GM23338 (cell line): ENCODE results near the gene FAM90A1. TPM values are rescaled to one million over a fixed set of nuclear protein-coding genes. Genes with fewer than 3 reads are reported as not detected.
"Not testable (repeated sequence)": the region's sequence is repeated elsewhere in the genome, so short reads cannot be mapped to it uniquely, and the experiment has no call there.

ENCODE experiments used
- ATAC-seq: fragments of 200-7000 bp; cut with Tn5 transposase; 3 replicates; pipeline ENCODE4 v1.9.1; 2020
- DNase-seq: peaks from one replicate; pipeline ENCODE4 v3.0.0-alpha.2; 2015; ENCODE audit warnings: low spot score
- H2AFZ ChIP-seq: fragments of 200-600 bp; sonication (generic); 2 replicates; pipeline ENCODE4 v1.8.0; 2016; ENCODE audit warnings: antibody characterized with exemption, mild to moderate bottlenecking, moderate library complexity
- H3F3A ChIP-seq: fragments of 200-600 bp; sonication (generic); replicated peaks from 2 replicates; pipeline ENCODE4 v1.8.0; 2017; ENCODE audit warnings: antibody characterized with exemption, mixed run types, low read depth
- H3K27ac ChIP-seq: fragments of 200-600 bp; sonication (generic); 2 replicates; pipeline ENCODE4 v1.6.1; 2016; ENCODE audit warnings: low read depth
- H3K27me3 ChIP-seq: fragments of 200-600 bp; sonication (generic); 2 replicates; pipeline ENCODE4 v1.8.0; 2016; ENCODE audit warnings: mild to moderate bottlenecking, mixed run types, moderate library complexity; ENCODE audit not compliant: insufficient read depth
- H3K36me3 ChIP-seq: fragments of 200-600 bp; sonication (generic); 2 replicates; pipeline ENCODE4 v1.8.0; 2016; ENCODE audit warnings: mild to moderate bottlenecking; ENCODE audit not compliant: insufficient read depth
- H3K4me1 ChIP-seq: fragments of 200-600 bp; sonication (generic); 2 replicates; pipeline ENCODE4 v1.8.0; 2016; ENCODE audit warnings: mild to moderate bottlenecking, moderate library complexity; ENCODE audit not compliant: insufficient read depth
- H3K4me2 ChIP-seq: fragments of 200-600 bp; sonication (generic); 2 replicates; pipeline ENCODE4 v1.7.1; 2017; ENCODE audit warnings: mixed run types
- H3K4me3 ChIP-seq: fragments of 200-600 bp; sonication (generic); 2 replicates; pipeline ENCODE4 v1.6.1; 2016; ENCODE audit warnings: mixed run types
- H3K79me2 ChIP-seq: fragments of 200-600 bp; sonication (generic); replicated peaks from 2 replicates; pipeline ENCODE4 v1.8.0; 2017; ENCODE audit warnings: mild to moderate bottlenecking; ENCODE audit not compliant: insufficient read depth
- H3K9me2 ChIP-seq: fragments of 200-600 bp; sonication (generic); 2 replicates; pipeline ENCODE4 v1.8.0; 2017; ENCODE audit not compliant: insufficient read depth
- H4K20me1 ChIP-seq: fragments of 200-600 bp; sonication (generic); replicated peaks from 2 replicates; pipeline ENCODE4 v1.8.0; 2017; ENCODE audit warnings: mild to moderate bottlenecking; ENCODE audit not compliant: insufficient read depth
- H3K27ac Mint-ChIP-seq: 2 replicates; pipeline ENCODE4 v1.8.0; 2020; ENCODE audit warnings: inconsistent platforms, mild to moderate bottlenecking, moderate library complexity, mixed read lengths
- H3K27me3 Mint-ChIP-seq: 3 replicates; pipeline ENCODE4 v1.8.0; 2022; ENCODE audit warnings: low read depth, mild to moderate bottlenecking, moderate library complexity, mixed read lengths, inconsistent platforms; ENCODE audit not compliant: insufficient read depth, poor library complexity
- H3K36me3 Mint-ChIP-seq: 3 replicates; pipeline ENCODE4 v1.8.0; 2021; ENCODE audit warnings: low read depth, mild to moderate bottlenecking, inconsistent platforms, moderate library complexity, mixed read lengths
- H3K4me1 Mint-ChIP-seq: 3 replicates; pipeline ENCODE4 v1.8.0; 2020; ENCODE audit warnings: mild to moderate bottlenecking, inconsistent platforms, mixed read lengths
- H3K4me3 Mint-ChIP-seq: 3 replicates; pipeline ENCODE4 v1.8.0; 2021; ENCODE audit warnings: moderate library complexity, mild to moderate bottlenecking, inconsistent platforms, mixed read lengths
- H3K9me3 Mint-ChIP-seq: 3 replicates; pipeline ENCODE4 v1.8.0; 2020; ENCODE audit warnings: moderate library complexity, mild to moderate bottlenecking, inconsistent platforms, mixed read lengths
- CTCF ChIP-seq, 2 experiments: fragments of 200-600 bp in 1 of 2; sonication (generic) in 1 of 2; conservative IDR thresholded peaks; 2 replicates each; pipeline versions ENCODE4 v1.5.1 to v1.6.1; 2016 to 2017; ENCODE audit warnings: antibody characterized with exemption in 2 of 2, low read depth in 2 of 2, mild to moderate bottlenecking in 2 of 2, moderate library complexity in 1 of 2
- polyA plus RNA-seq: library from polyadenylated mRNA; unstranded; fragments of >200 nt; fragmentation: Nextera tagmentation; extraction: Ambion mirVana; gene quantifications from 2 replicates; pipeline ENCODE4 v1.2.1, GENCODE V29; 2016
- total RNA-seq: library from RNA; depleted of rRNA; stranded (reverse); fragments of >200 nt; shearing (Covaris generic); gene quantifications from 2 replicates; pipeline ENCODE4 v1.2.3, GENCODE V29; 2014

FAM90A1 gene
- total and polyA plus RNA-seq, 2 experiments from 2014 or later = 0.14 TPM; not detected in 1

GRCh38 chr12:8231666-8232608 is 4.5 kb upstream of the FAM90A1 start:
- not testable (repeated sequence) for H3K27ac Mint-ChIP-seq, H3K9me3 Mint-ChIP-seq, H3K4me3 ChIP-seq, H3K4me1 ChIP-seq, H3K4me3 Mint-ChIP-seq, H3K27me3 Mint-ChIP-seq, H3K79me2 ChIP-seq, H3K4me2 ChIP-seq, H3K27me3 ChIP-seq, H3K9me2 ChIP-seq, H3F3A ChIP-seq, H2AFZ ChIP-seq, H4K20me1 ChIP-seq, H3K27ac ChIP-seq, H3K36me3 ChIP-seq, H3K36me3 Mint-ChIP-seq, ATAC-seq
- TF ChIP-seq CTCF (conservative IDR thresholded peaks at IDR 0.05; ENCODE audit: low read depth in 2 of 2) = peak; percentile 69 to 86
- peak; percentile 59 for DNase-seq
- peaks cover 10% of the 10 kb centered on the region for H3K4me1 Mint-ChIP-seq

- not testable (repeated sequence) for H3F3A ChIP-seq, H2AFZ ChIP-seq, H3K79me2 ChIP-seq, H4K20me1 ChIP-seq, H3K27me3 Mint-ChIP-seq, DNase-seq, H3K27me3 ChIP-seq, H3K27ac ChIP-seq, H3K4me3 Mint-ChIP-seq, ATAC-seq, H3K9me3 Mint-ChIP-seq, H3K36me3 ChIP-seq, H3K4me1 ChIP-seq, H3K27ac Mint-ChIP-seq, H3K4me2 ChIP-seq, H3K4me3 ChIP-seq, H3K36me3 Mint-ChIP-seq, H3K9me2 ChIP-seq
- H3K4me1 Mint-ChIP-seq = peaks cover 10% of the 10 kb centered on the region
Observed at GRCh38 chr12:8231049-8231448, 3.6 kb upstream of the FAM90A1 start.

- not testable (repeated sequence) for H2AFZ ChIP-seq, H3K36me3 Mint-ChIP-seq, H3K27me3 ChIP-seq, H3K4me1 ChIP-seq, H3K79me2 ChIP-seq, H3F3A ChIP-seq, DNase-seq, H3K9me3 Mint-ChIP-seq, H4K20me1 ChIP-seq, H3K27ac ChIP-seq, H3K36me3 ChIP-seq, H3K4me2 ChIP-seq, H3K4me3 ChIP-seq, H3K9me2 ChIP-seq, ATAC-seq, H3K4me3 Mint-ChIP-seq, H3K27me3 Mint-ChIP-seq, H3K27ac Mint-ChIP-seq
- peaks cover 10% of the 10 kb centered on the region for H3K4me1 Mint-ChIP-seq
Observed at GRCh38 chr12:8229486-8229885, 2.1 kb upstream of the FAM90A1 start.

GRCh38 chr12:8228607-8229006 is 1.2 kb upstream of the FAM90A1 start:
- not testable (repeated sequence) for H3K4me3 ChIP-seq, H3K27me3 ChIP-seq, H3K79me2 ChIP-seq, H3K27me3 Mint-ChIP-seq, H3K9me3 Mint-ChIP-seq, H3K27ac Mint-ChIP-seq, H3K4me2 ChIP-seq, H2AFZ ChIP-seq, DNase-seq, H3K4me1 ChIP-seq, H3K9me2 ChIP-seq, H3K36me3 ChIP-seq, H4K20me1 ChIP-seq, H3K27ac ChIP-seq, H3F3A ChIP-seq, H3K36me3 Mint-ChIP-seq, H3K4me3 Mint-ChIP-seq, ATAC-seq
- peaks cover 10% of the 10 kb centered on the region for H3K4me1 Mint-ChIP-seq

- H3K36me3 Mint-ChIP-seq, H3K4me2 ChIP-seq, H3K4me3 Mint-ChIP-seq, H3K36me3 ChIP-seq, ATAC-seq, H3K27me3 Mint-ChIP-seq, H3K27me3 ChIP-seq, H3K4me1 ChIP-seq, H3K27ac Mint-ChIP-seq, H3F3A ChIP-seq, H4K20me1 ChIP-seq, H3K79me2 ChIP-seq, H3K27ac ChIP-seq, H3K9me2 ChIP-seq, DNase-seq, H3K9me3 Mint-ChIP-seq: not testable (repeated sequence)
- Histone ChIP-seq H3K4me3 (peak overlapping the region; percentile 17; the same call in 1 of the 2 replicates), H2AFZ (peak overlapping the region; percentile 69)
- peaks cover 10% of the 10 kb centered on the region for H3K4me1 Mint-ChIP-seq
Observed at GRCh38 chr12:8227732-8228077, 287 bp upstream of the FAM90A1 start.
